HepG2 (cell line): ENCODE measurements around the gene STAT4.

Source experiments
- ARNT ChIP-seq: fragments of 450-650 bp; IDR thresholded peaks from 2 replicates; pipeline ENCODE4 v1.6.1; 2017
- ZNF138 ChIP-seq: sonication (generic); formaldehyde crosslinking; IDR thresholded peaks from 2 replicates; pipeline ENCODE4 v1.5.0; 2020; ENCODE audit warnings: mild to moderate bottlenecking, low read depth, missing genetic modification reagents

DNA sequence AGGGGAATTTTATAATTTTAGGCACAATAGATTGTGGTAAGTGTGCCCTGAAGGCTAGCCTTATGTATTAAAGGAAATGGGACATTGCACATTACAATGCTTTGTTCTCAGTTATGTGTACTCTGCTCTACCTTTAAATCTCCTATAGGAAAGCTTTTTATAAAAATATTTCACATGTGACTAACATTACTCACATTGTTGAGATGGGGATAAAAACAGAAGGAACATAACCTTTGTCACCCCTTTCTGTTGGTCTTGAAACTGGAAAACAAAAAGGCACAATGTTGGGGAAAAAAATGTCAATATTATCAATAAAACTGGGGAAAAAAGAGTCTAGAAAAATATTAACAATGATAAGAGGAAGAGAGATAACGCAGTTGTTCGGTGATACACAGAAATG lies 119.5 kb downstream of the STAT4 start:
- TF ChIP-seq ARNT (no peak), ZNF138 (CRISPR knock-in tag) (no peak)
